DMS79 treated with DMSO at 0.1 percent for 48 hours (cell line): ENCODE measurements around the gene ARPC4.
A peak's percentile ranks its signal among the peaks of the same experiment; 100 is the strongest.
"Not testable (repeated sequence)": the region's sequence is repeated elsewhere in the genome, so short reads cannot be mapped to it uniquely, and the experiment has no call there.

ENCODE experiments used
- DNase-seq: peaks from one replicate; lab custom pipeline; 2025; lab: John Stamatoyannopoulos, UW

Gene ARPC4

GRCh38 chr3:9825451-9826040 lies 32.7 kb downstream of the ARPC4 start:
- no peak for DNase-seq

- no peak for DNase-seq
Observed at GRCh38 chr3:9826815-9827573, 34.1 kb downstream of the ARPC4 start.

- no peak for DNase-seq
Observed at GRCh38 chr3:9828801-9829755, 36.2 kb downstream of the ARPC4 start.

- DNase-seq = no peak
Observed at GRCh38 chr3:9831253-9831652, 38.4 kb downstream of the ARPC4 start.

- no peak for DNase-seq
Observed at GRCh38 chr3:9833078-9833477, 40.2 kb downstream of the ARPC4 start.

- DNase-seq = no peak
Observed at GRCh38 chr3:9834520-9835380, 41.9 kb downstream of the ARPC4 start.

GRCh38 chr3:9837701-9838582 lies 45.1 kb downstream of the ARPC4 start:
- DNase-seq = no peak

- DNase-seq = no peak
Observed at GRCh38 chr3:9838856-9839255, 46.0 kb downstream of the ARPC4 start.

GRCh38 chr3:9841015-9841414 lies 48.1 kb downstream of the ARPC4 start:
- no peak for DNase-seq

GRCh38 chr3:9843715-9844438 lies 51.0 kb downstream of the ARPC4 start, which contains the start of gene RPUSD3:
RPUSD3 (minus strand) TSS chr3:9844008; CDS start chr3:9843990, 18 bp downstream.
- peak; percentile 67 for DNase-seq

GRCh38 chr3:9846231-9846630 lies 53.3 kb downstream of the ARPC4 start:
- DNase-seq = no peak

- no peak for DNase-seq
Observed at GRCh38 chr3:9846931-9847488, 54.1 kb downstream of the ARPC4 start.

GRCh38 chr3:9847870-9848269 lies 55.0 kb downstream of the ARPC4 start:
- not testable (repeated sequence) for DNase-seq

- DNase-seq = not testable (repeated sequence)
Observed at GRCh38 chr3:9848860-9849259, 56.0 kb downstream of the ARPC4 start.

- DNase-seq = not testable (repeated sequence)
Observed at GRCh38 chr3:9851383-9851782, 58.5 kb downstream of the ARPC4 start.

GRCh38 chr3:9851926-9852325 lies 59.0 kb downstream of the ARPC4 start:
- peak; percentile 11 for DNase-seq

GRCh38 chr3:9852528-9852927 lies 59.6 kb downstream of the ARPC4 start:
- no peak for DNase-seq

GRCh38 chr3:9854291-9854940 lies 61.5 kb downstream of the ARPC4 start:
- DNase-seq = peak; percentile 7

- DNase-seq = no peak
Observed at GRCh38 chr3:9855594-9855993, 62.7 kb downstream of the ARPC4 start.
